H9 (cell line): ENCODE results near the gene ASXL1. TPM values are rescaled to one million over a fixed set of nuclear protein-coding genes. Genes with fewer than 3 reads are reported as not detected.

Experiments used
- DNase-seq: peaks from one replicate; pipeline ENCODE4 v3.0.0-alpha.2; 2017
- H2AFZ ChIP-seq: one replicate; pipeline ENCODE4 v1.6.1; 2013; ENCODE audit warnings: mild to moderate bottlenecking, low read length, control low read depth, moderate library complexity
- H2AK5ac ChIP-seq: 2 replicates; pipeline ENCODE4 v1.6.1; 2013; ENCODE audit warnings: low read length, control low read depth, mixed read lengths; ENCODE audit not compliant: insufficient read length
- H2BK120ac ChIP-seq: one replicate; pipeline ENCODE4 v1.6.1; 2013; ENCODE audit warnings: low read depth, mild to moderate bottlenecking, low read length, control low read depth, inconsistent platforms; ENCODE audit not compliant: poor library complexity, severe bottlenecking
- H2BK12ac ChIP-seq: 2 replicates; pipeline ENCODE4 v1.6.1; 2013; ENCODE audit warnings: low read length, control low read depth, mixed read lengths, low read depth; ENCODE audit not compliant: insufficient read length
- H2BK15ac ChIP-seq: 2 replicates; pipeline ENCODE4 v1.6.1; 2013; ENCODE audit warnings: low read depth, low read length, control low read depth
- H2BK20ac ChIP-seq: one replicate; pipeline ENCODE4 v1.6.1; 2013; ENCODE audit warnings: low read depth, mild to moderate bottlenecking, low read length, control low read depth, inconsistent platforms; ENCODE audit not compliant: poor library complexity, severe bottlenecking
- H2BK5ac ChIP-seq: 2 replicates; pipeline ENCODE4 v1.6.1; 2013; ENCODE audit warnings: low read length, control low read depth, mixed read lengths; ENCODE audit not compliant: insufficient read length
- H3K14ac ChIP-seq: 2 replicates; pipeline ENCODE4 v1.6.1; 2013; ENCODE audit warnings: low read length, control low read depth; ENCODE audit not compliant: insufficient read depth
- H3K18ac ChIP-seq: 2 replicates; pipeline ENCODE4 v1.6.1; 2013; ENCODE audit warnings: low read depth, mild to moderate bottlenecking, mixed read lengths, low read length, control low read depth; ENCODE audit not compliant: insufficient read length
- H3K23ac ChIP-seq: 2 replicates; pipeline ENCODE4 v1.6.1; 2013; ENCODE audit warnings: low read length, control low read depth, mixed read lengths, low read depth; ENCODE audit not compliant: insufficient read length
- H3K23me2 ChIP-seq: 2 replicates; pipeline ENCODE4 v1.6.1; 2013; ENCODE audit warnings: low read depth, mild to moderate bottlenecking, mixed read lengths, low read length, control low read depth; ENCODE audit not compliant: insufficient read length, poor library complexity, severe bottlenecking
- H3K27ac ChIP-seq: 2 replicates; pipeline ENCODE4 v1.5.1; 2013; ENCODE audit warnings: low read length, control low read depth, mixed read lengths, low read depth; ENCODE audit not compliant: insufficient read length
- H3K27me3 ChIP-seq: 2 replicates; pipeline ENCODE4 v1.6.1; 2013; ENCODE audit warnings: low read length, control low read depth, inconsistent platforms; ENCODE audit not compliant: insufficient read depth
- H3K4ac ChIP-seq: 2 replicates; pipeline ENCODE4 v1.6.1; 2013; ENCODE audit warnings: low read depth, mild to moderate bottlenecking, control low read depth, inconsistent platforms, low read length, moderate library complexity
- H3K4me1 ChIP-seq: 2 replicates; pipeline ENCODE4 v1.6.1; 2013; ENCODE audit warnings: low read length, control low read depth, inconsistent platforms; ENCODE audit not compliant: insufficient read depth
- H3K4me2 ChIP-seq: 2 replicates; pipeline ENCODE4 v1.6.1; 2013; ENCODE audit warnings: low read length, control low read depth, mixed read lengths; ENCODE audit not compliant: insufficient read length, insufficient read depth
- H3K56ac ChIP-seq: 2 replicates; pipeline ENCODE4 v1.6.1; 2013; ENCODE audit warnings: low read depth, mild to moderate bottlenecking, mixed read lengths, low read length, control low read depth; ENCODE audit not compliant: insufficient read length
- H3K79me1 ChIP-seq: 2 replicates; pipeline ENCODE4 v1.6.1; 2013; ENCODE audit warnings: low read depth, mild to moderate bottlenecking, moderate library complexity, low read length, control low read depth, inconsistent platforms; ENCODE audit not compliant: insufficient read depth, poor library complexity, severe bottlenecking
- H3K79me2 ChIP-seq: 2 replicates; pipeline ENCODE4 v1.6.1; 2013; ENCODE audit warnings: low read length, control low read depth, inconsistent platforms; ENCODE audit not compliant: insufficient read depth
- H3K9ac ChIP-seq: 2 replicates; pipeline ENCODE4 v1.6.1; 2013; ENCODE audit warnings: low read length, control low read depth, mixed read lengths; ENCODE audit not compliant: insufficient read length; ENCODE audit errors: extremely low read depth
- H3K9me3 ChIP-seq: one replicate; pipeline ENCODE4 v1.6.1; 2013; ENCODE audit warnings: low read depth, low read length, inconsistent platforms; ENCODE audit not compliant: control insufficient read depth
- H3T11ph ChIP-seq: one replicate; pipeline ENCODE4 v1.6.1; 2013; ENCODE audit warnings: mild to moderate bottlenecking, low read length, control low read depth, inconsistent platforms
- H4K20me1 ChIP-seq: one replicate; pipeline ENCODE4 v1.6.1; 2013; ENCODE audit not compliant: control insufficient read depth, insufficient read length, insufficient read depth
- H4K5ac ChIP-seq: 2 replicates; pipeline ENCODE4 v1.6.1; 2013; ENCODE audit warnings: low read depth, mild to moderate bottlenecking, mixed read lengths, low read length, control low read depth; ENCODE audit not compliant: insufficient read length
- H4K8ac ChIP-seq: replicated peaks from 2 replicates; pipeline ENCODE4 v1.6.1; 2013; ENCODE audit warnings: low read length, control low read depth, mixed read lengths, low read depth; ENCODE audit not compliant: insufficient read length
- H4K91ac ChIP-seq: 2 replicates; pipeline ENCODE4 v1.6.1; 2013; ENCODE audit warnings: low read depth, mild to moderate bottlenecking, moderate library complexity, mixed read lengths, low read length, control low read depth; ENCODE audit not compliant: insufficient read length
- H3K27ac Mint-ChIP-seq, 3 experiments: 2 replicates in 2 of 3; 3 replicates in 1 of 3; pipeline ENCODE4 v1.8.0; 2020 to 2021; ENCODE audit warnings: mixed read lengths in 3 of 3, mild to moderate bottlenecking in 1 of 3, moderate library complexity in 1 of 3
- H3K27me3 Mint-ChIP-seq: 2 replicates; pipeline ENCODE4 v1.8.0; 2021; ENCODE audit warnings: low read depth, mild to moderate bottlenecking, moderate library complexity, mixed read lengths
- H3K36me3 Mint-ChIP-seq, 3 experiments: 2 replicates in 2 of 3; 3 replicates in 1 of 3; pipeline ENCODE4 v1.8.0; 2020 to 2021; ENCODE audit warnings: low read depth in 3 of 3, mixed read lengths in 3 of 3; ENCODE audit not compliant: insufficient read depth in 1 of 3
- H3K4me1 Mint-ChIP-seq, 2 experiments: 2 replicates each; pipeline ENCODE4 v1.8.0; 2020; ENCODE audit warnings: mixed read lengths in 2 of 2
- H3K4me3 Mint-ChIP-seq, 2 experiments: 2 replicates in 1 of 2; 3 replicates in 1 of 2; pipeline ENCODE4 v1.8.0; 2020 to 2021; ENCODE audit warnings: mild to moderate bottlenecking in 2 of 2, mixed read lengths in 2 of 2, moderate library complexity in 1 of 2
- H3K9me3 Mint-ChIP-seq, 2 experiments: 2 replicates in 1 of 2; 3 replicates in 1 of 2; pipeline ENCODE4 v1.8.0; 2020; ENCODE audit warnings: mild to moderate bottlenecking in 2 of 2, mixed read lengths in 2 of 2, moderate library complexity in 1 of 2
- CTCF ChIP-seq: fragments of 200-600 bp; sonication (generic); conservative IDR thresholded peaks from 3 replicates; pipeline ENCODE4 v1.8.0; 2021; ENCODE audit warnings: antibody characterized with exemption, mild to moderate bottlenecking
- WGBS: extraction: QIAGEN DNeasy Blood & Tissue Kit; methylation state at CpG from one replicate; pipeline ENCODE4 v1.1.7; 2013; ENCODE audit warnings: missing lambda C conversion rate, low lambda C conversion rate, mixed read lengths; ENCODE audit not compliant: insufficient read length; ENCODE audit errors: extremely low coverage; 5-methylcytosine and 5-hydroxymethylcytosine counted together
- total RNA-seq: library from RNA; stranded (reverse); gene quantifications from 2 replicates; pipeline ENCODE4 v1.2.1, GENCODE V29; 2021

ASXL1 gene
- total RNA-seq, 1 experiment from 2014 or later = 39.5 TPM

DNA sequence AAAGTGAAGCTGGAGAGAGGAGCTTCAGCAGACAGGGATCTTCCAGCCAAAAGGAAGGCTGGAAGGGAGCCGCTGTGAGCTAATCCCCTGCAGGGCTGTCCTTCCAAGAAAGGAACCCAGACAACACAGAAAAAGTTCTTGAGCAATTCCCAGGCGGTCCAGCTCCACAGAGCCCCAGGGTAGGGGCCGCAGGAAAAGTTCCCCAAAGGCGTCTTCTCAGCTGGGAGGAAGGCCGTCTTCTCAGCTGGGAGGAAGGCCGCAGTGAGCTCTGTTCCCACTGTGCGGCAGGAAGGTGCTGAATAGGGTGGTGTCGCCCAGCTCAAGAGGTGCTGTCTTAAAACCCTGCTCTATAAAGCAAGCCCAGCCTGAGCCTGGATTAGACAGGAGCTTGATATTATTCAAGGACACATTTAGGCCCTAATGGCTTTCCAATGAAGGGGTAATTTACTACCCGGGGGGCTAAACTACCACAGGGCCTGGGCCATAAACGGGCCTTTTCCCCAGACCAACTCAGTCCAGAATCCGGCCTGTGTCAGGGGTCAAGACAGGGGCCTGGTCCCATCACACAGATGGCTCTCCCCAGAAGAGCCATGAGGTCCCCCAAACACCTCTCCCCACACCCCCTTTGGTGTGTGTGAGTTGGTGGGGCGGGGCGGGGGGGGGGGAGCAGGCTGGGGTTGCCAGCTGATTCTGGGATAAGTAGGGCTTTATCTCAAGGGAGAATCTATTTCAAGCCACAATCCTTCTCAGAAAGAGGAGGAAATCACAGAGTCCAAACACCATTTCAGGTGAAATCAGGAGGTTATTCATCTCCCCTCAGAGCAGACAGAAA lies 123.4 kb downstream of the ASXL1 start:
- no peak overlapping the region for H3K56ac ChIP-seq
- H3K4me1 ChIP-seq = peaks cover 8% of the 10 kb centered on the region; the same call in 1 of the 2 replicates
- DNase-seq = peak; percentile 42
- H3K14ac ChIP-seq = no peak overlapping the region
- Mint-ChIP-seq H3K4me1 (peaks cover 51 to 60% of the 10 kb centered on the region in 2 experiments), H3K27ac (peak overlapping the region in 2 of 3 experiments; percentile 78 to 84; a peak in 2 of 7 replicates), H3K9me3 (no peaks in the 10 kb centered on the region), H3K27me3 (peaks cover 14% of the 10 kb centered on the region), H3K36me3 (peaks cover 0 to under 1% (median 0%) of the 10 kb centered on the region in 3 experiments; a peak in 2 of 7 replicates), H3K4me3 (peak overlapping the region; percentile 91 to 92)
- no peak overlapping the region for H4K8ac ChIP-seq
- H3K18ac ChIP-seq = no peak overlapping the region
- no peaks in the 10 kb centered on the region for H3K9me3 ChIP-seq
- no peak overlapping the region for H2BK120ac ChIP-seq
- H3K27me3 ChIP-seq = no peaks in the 10 kb centered on the region
- H2AFZ ChIP-seq = no peak overlapping the region
- H3K23me2 ChIP-seq = peaks cover 12% of the 10 kb centered on the region
- H4K20me1 ChIP-seq = no peaks in the 10 kb centered on the region
- H2BK5ac ChIP-seq = no peak overlapping the region
- H3T11ph ChIP-seq = no peak overlapping the region
- H2BK15ac ChIP-seq = no peak overlapping the region
- no peak overlapping the region for H4K5ac ChIP-seq
- no peak overlapping the region for H2BK20ac ChIP-seq
- TF ChIP-seq CTCF = no peak
- H3K4ac ChIP-seq = no peak overlapping the region
- no peak overlapping the region for H3K23ac ChIP-seq
- no peak overlapping the region for H3K27ac ChIP-seq
- H3K79me2 ChIP-seq = peaks cover 31% of the 10 kb centered on the region; the same call in 1 of the 2 replicates
- H4K91ac ChIP-seq = no peak overlapping the region
- WGBS = no CpG with 5 or more reads among the region's 13 CpGs
- no peak overlapping the region for H2BK12ac ChIP-seq
- H3K4me2 ChIP-seq = peak overlapping the region; percentile 57
- H3K9ac ChIP-seq = no peak overlapping the region
- no peak overlapping the region for H2AK5ac ChIP-seq
- peaks cover 2% of the 10 kb centered on the region for H3K79me1 ChIP-seq
